ENCODE measurements around the gene ACOT7.

The ACOT7 gene

GRCh38 chr1:6274622-6275139 is 118.9 kb downstream of the ACOT7 start:
- H3K36me3 ChIP-seq (ENCODE audit: insufficient read depth, low read length): peaks cover 8% of the 10 kb centered on the region
- no peak overlapping the region for H3K4me2 ChIP-seq (ENCODE audit: low read length)
- peaks cover 20% of the 10 kb centered on the region for H3K4me1 ChIP-seq (ENCODE audit: control insufficient read depth, insufficient read depth, low read length)
- no peaks in the 10 kb centered on the region for H3K9me3 ChIP-seq (replicated peaks; ENCODE audit: low read length)
- H3K9ac ChIP-seq (ENCODE audit: low read depth, low read length): no peak overlapping the region
- H3K27me3 ChIP-seq (ENCODE audit: control insufficient read depth, insufficient read depth, low read length): no peaks in the 10 kb centered on the region
- H3K4me3 ChIP-seq (ENCODE audit: low read length): no peak overlapping the region

GRCh38 chr1:6274102-6274501 is 119.5 kb downstream of the ACOT7 start:
- Histone ChIP-seq H3K9me3 (replicated peaks; ENCODE audit: low read length) (no peaks in the 10 kb centered on the region), H3K27me3 (ENCODE audit: control insufficient read depth, insufficient read depth, low read length) (no peaks in the 10 kb centered on the region), H3K9ac (ENCODE audit: low read depth, low read length) (no peak overlapping the region), H3K4me1 (ENCODE audit: control insufficient read depth, insufficient read depth, low read length) (peaks cover 20% of the 10 kb centered on the region), H3K4me3 (ENCODE audit: low read length) (no peak overlapping the region), H3K36me3 (ENCODE audit: insufficient read depth, low read length) (peaks cover 10% of the 10 kb centered on the region), H3K4me2 (ENCODE audit: low read length) (no peak overlapping the region)

GRCh38 chr1:6273380-6273891 is 120.1 kb downstream of the ACOT7 start:
- peaks cover 5% of the 10 kb centered on the region for H3K36me3 ChIP-seq (ENCODE audit: insufficient read depth, low read length)
- H3K9me3 ChIP-seq (replicated peaks; ENCODE audit: low read length): no peaks in the 10 kb centered on the region
- H3K4me3 ChIP-seq (ENCODE audit: low read length): no peak overlapping the region
- H3K9ac ChIP-seq (ENCODE audit: low read depth, low read length): no peak overlapping the region
- H3K4me1 ChIP-seq (ENCODE audit: control insufficient read depth, insufficient read depth, low read length): peaks cover 20% of the 10 kb centered on the region
- H3K4me2 ChIP-seq (ENCODE audit: low read length): no peak overlapping the region
- no peaks in the 10 kb centered on the region for H3K27me3 ChIP-seq (ENCODE audit: control insufficient read depth, insufficient read depth, low read length)

- Histone ChIP-seq H3K36me3 (ENCODE audit: insufficient read depth, low read length) (peaks cover 5% of the 10 kb centered on the region), H3K4me3 (ENCODE audit: low read length) (no peak overlapping the region), H3K9ac (ENCODE audit: low read depth, low read length) (no peak overlapping the region)
Observed at GRCh38 chr1:6272868-6273267, 120.7 kb downstream of the ACOT7 start.

GRCh38 chr1:6272452-6272851 is 121.1 kb downstream of the ACOT7 start:
- Histone ChIP-seq H3K36me3 (ENCODE audit: insufficient read depth, low read length) (peaks cover 3% of the 10 kb centered on the region), H3K9ac (ENCODE audit: low read depth, low read length) (no peak overlapping the region), H3K27me3 (ENCODE audit: control insufficient read depth, insufficient read depth, low read length) (no peaks in the 10 kb centered on the region), H3K4me2 (ENCODE audit: low read length) (no peak overlapping the region), H3K4me1 (ENCODE audit: control insufficient read depth, insufficient read depth, low read length) (peaks cover 30% of the 10 kb centered on the region), H3K4me3 (ENCODE audit: low read length) (no peak overlapping the region), H3K9me3 (replicated peaks; ENCODE audit: low read length) (no peaks in the 10 kb centered on the region)

More at GRCh38 chr1:6272868-6273267, 120.7 kb downstream of the ACOT7 start:
- Histone ChIP-seq H3K9me3 (replicated peaks; ENCODE audit: low read length) (no peaks in the 10 kb centered on the region), H3K27me3 (ENCODE audit: control insufficient read depth, insufficient read depth, low read length) (no peaks in the 10 kb centered on the region), H3K4me2 (ENCODE audit: low read length) (no peak overlapping the region), H3K4me1 (ENCODE audit: control insufficient read depth, insufficient read depth, low read length) (peaks cover 26% of the 10 kb centered on the region)

- no peaks in the 10 kb centered on the region for H3K27me3 ChIP-seq (ENCODE audit: control insufficient read depth, insufficient read depth, low read length)
- no peaks in the 10 kb centered on the region for H3K9me3 ChIP-seq (replicated peaks; ENCODE audit: low read length)
- no peak overlapping the region for H3K4me2 ChIP-seq (ENCODE audit: low read length)
- H3K4me1 ChIP-seq (ENCODE audit: control insufficient read depth, insufficient read depth, low read length): peaks cover 27% of the 10 kb centered on the region
- H3K36me3 ChIP-seq (ENCODE audit: insufficient read depth, low read length): peaks cover 3% of the 10 kb centered on the region
- H3K4me3 ChIP-seq (ENCODE audit: low read length): no peak overlapping the region
- H3K9ac ChIP-seq (ENCODE audit: low read depth, low read length): no peak overlapping the region
Observed at GRCh38 chr1:6271554-6271953, 122.0 kb downstream of the ACOT7 start.

- no peak overlapping the region for H3K4me2 ChIP-seq (ENCODE audit: low read length)
- H3K9ac ChIP-seq (ENCODE audit: low read depth, low read length): no peak overlapping the region
- peaks cover 3% of the 10 kb centered on the region for H3K36me3 ChIP-seq (ENCODE audit: insufficient read depth, low read length)
- no peaks in the 10 kb centered on the region for H3K9me3 ChIP-seq (replicated peaks; ENCODE audit: low read length)
- no peak overlapping the region for H3K4me3 ChIP-seq (ENCODE audit: low read length)
- H3K4me1 ChIP-seq (ENCODE audit: control insufficient read depth, insufficient read depth, low read length): peaks cover 22% of the 10 kb centered on the region
- H3K27me3 ChIP-seq (ENCODE audit: control insufficient read depth, insufficient read depth, low read length): no peaks in the 10 kb centered on the region
Observed at GRCh38 chr1:6271006-6271405, 122.6 kb downstream of the ACOT7 start.

GRCh38 chr1:6270401-6270800 is 123.2 kb downstream of the ACOT7 start:
- Histone ChIP-seq H3K9me3 (replicated peaks; ENCODE audit: low read length) (no peaks in the 10 kb centered on the region), H3K27me3 (ENCODE audit: control insufficient read depth, insufficient read depth, low read length) (no peaks in the 10 kb centered on the region), H3K4me3 (ENCODE audit: low read length) (no peak overlapping the region), H3K4me2 (ENCODE audit: low read length) (no peak overlapping the region), H3K4me1 (ENCODE audit: control insufficient read depth, insufficient read depth, low read length) (peaks cover 19% of the 10 kb centered on the region), H3K9ac (ENCODE audit: low read depth, low read length) (no peak overlapping the region), H3K36me3 (ENCODE audit: insufficient read depth, low read length) (peaks cover 3% of the 10 kb centered on the region)

GRCh38 chr1:6269720-6270400 is 123.7 kb downstream of the ACOT7 start:
- Histone ChIP-seq H3K36me3 (ENCODE audit: insufficient read depth, low read length) (peaks cover 3% of the 10 kb centered on the region), H3K9ac (ENCODE audit: low read depth, low read length) (no peak overlapping the region), H3K27me3 (ENCODE audit: control insufficient read depth, insufficient read depth, low read length) (no peaks in the 10 kb centered on the region), H3K4me2 (ENCODE audit: low read length) (no peak overlapping the region), H3K4me1 (ENCODE audit: control insufficient read depth, insufficient read depth, low read length) (peaks cover 19% of the 10 kb centered on the region), H3K9me3 (replicated peaks; ENCODE audit: low read length) (no peaks in the 10 kb centered on the region), H3K4me3 (ENCODE audit: low read length) (no peak overlapping the region)

- Histone ChIP-seq H3K9me3 (replicated peaks; ENCODE audit: low read length) (no peaks in the 10 kb centered on the region), H3K4me2 (ENCODE audit: low read length) (no peak overlapping the region), H3K36me3 (ENCODE audit: insufficient read depth, low read length) (peaks cover 3% of the 10 kb centered on the region), H3K4me3 (ENCODE audit: low read length) (no peak overlapping the region), H3K9ac (ENCODE audit: low read depth, low read length) (no peak overlapping the region), H3K4me1 (ENCODE audit: control insufficient read depth, insufficient read depth, low read length) (peaks cover 19% of the 10 kb centered on the region), H3K27me3 (ENCODE audit: control insufficient read depth, insufficient read depth, low read length) (no peaks in the 10 kb centered on the region)
Observed at GRCh38 chr1:6269296-6269695, 124.3 kb downstream of the ACOT7 start.

- no peaks in the 10 kb centered on the region for H3K9me3 ChIP-seq (replicated peaks; ENCODE audit: low read length)
- no peak overlapping the region for H3K4me3 ChIP-seq (ENCODE audit: low read length)
- peaks cover 23% of the 10 kb centered on the region for H3K4me1 ChIP-seq (ENCODE audit: control insufficient read depth, insufficient read depth, low read length)
- H3K36me3 ChIP-seq (ENCODE audit: insufficient read depth, low read length): peaks cover 3% of the 10 kb centered on the region
- H3K9ac ChIP-seq (ENCODE audit: low read depth, low read length): no peak overlapping the region
- H3K4me2 ChIP-seq (ENCODE audit: low read length): no peak overlapping the region
- H3K27me3 ChIP-seq (ENCODE audit: control insufficient read depth, insufficient read depth, low read length): no peaks in the 10 kb centered on the region
Observed at GRCh38 chr1:6268415-6268814, 125.2 kb downstream of the ACOT7 start.

All from skeletal muscle satellite cell (primary cell).